ENCODE results near the gene BARX1. TPM values are rescaled to one million over a fixed set of nuclear protein-coding genes. Genes with fewer than 3 reads are reported as not detected.
A peak's percentile ranks its signal among the peaks of the same experiment; 100 is the strongest.

BARX1 gene
- total RNA-seq, 1 donor from 2014 or later: not detected

GRCh38 chr9:93969328-93969661 is 14.1 kb upstream of the BARX1 start:
- FAIRE-seq: no peak
- no peak for TF ChIP-seq CTCF (IDR thresholded peaks at IDR 0.05; ENCODE audit: insufficient read depth, low read length, severe bottlenecking)
- no peaks in the 10 kb centered on the region for H3K36me3 ChIP-seq (ENCODE audit: control insufficient read depth, insufficient read depth, low read length)
- no peaks in the 10 kb centered on the region for H3K27me3 ChIP-seq (ENCODE audit: control insufficient read depth, insufficient read depth, low read length)
- no peak overlapping the region for H3K4me3 ChIP-seq (ENCODE audit: low read depth, low read length)
- no peak for DNase-seq (ENCODE audit: low read depth)

- DNase-seq (ENCODE audit: low read depth) (no peak), FAIRE-seq (no peak)
Observed at GRCh38 chr9:93968451-93969327, 13.5 kb upstream of the BARX1 start.

GRCh38 chr9:93967020-93967803 is 12.1 kb upstream of the BARX1 start:
- FAIRE-seq (no peak), DNase-seq (ENCODE audit: low read depth) (no peak)
- Histone ChIP-seq H3K27me3 (ENCODE audit: control insufficient read depth, insufficient read depth, low read length) (no peaks in the 10 kb centered on the region), H3K4me3 (ENCODE audit: low read depth, low read length) (no peak overlapping the region), H3K36me3 (ENCODE audit: control insufficient read depth, insufficient read depth, low read length) (no peaks in the 10 kb centered on the region)
- TF ChIP-seq CTCF (IDR thresholded peaks at IDR 0.05; ENCODE audit: insufficient read depth, low read length, severe bottlenecking): no peak

More at GRCh38 chr9:93968451-93969327, 13.5 kb upstream of the BARX1 start:
- Histone ChIP-seq H3K27me3 (ENCODE audit: control insufficient read depth, insufficient read depth, low read length) (no peaks in the 10 kb centered on the region), H3K4me3 (ENCODE audit: low read depth, low read length) (no peak overlapping the region), H3K36me3 (ENCODE audit: control insufficient read depth, insufficient read depth, low read length) (no peaks in the 10 kb centered on the region)
- TF ChIP-seq CTCF (IDR thresholded peaks at IDR 0.05; ENCODE audit: insufficient read depth, low read length, severe bottlenecking): no peak

- FAIRE-seq: no peak
- peaks cover 6% of the 10 kb centered on the region for H3K27me3 ChIP-seq (ENCODE audit: control insufficient read depth, insufficient read depth, low read length)
Observed at GRCh38 chr9:93965830-93966577, 10.8 kb upstream of the BARX1 start.

GRCh38 chr9:93964685-93965084 is 9.5 kb upstream of the BARX1 start:
- no peak for TF ChIP-seq CTCF (IDR thresholded peaks at IDR 0.05; ENCODE audit: insufficient read depth, low read length, severe bottlenecking)
- FAIRE-seq (no peak), DNase-seq (ENCODE audit: low read depth) (no peak)
- Histone ChIP-seq H3K4me3 (ENCODE audit: low read depth, low read length) (no peak overlapping the region), H3K27me3 (ENCODE audit: control insufficient read depth, insufficient read depth, low read length) (peaks cover 19% of the 10 kb centered on the region), H3K36me3 (ENCODE audit: control insufficient read depth, insufficient read depth, low read length) (no peaks in the 10 kb centered on the region)

More at GRCh38 chr9:93965830-93966577, 10.8 kb upstream of the BARX1 start:
- TF ChIP-seq CTCF (IDR thresholded peaks at IDR 0.05; ENCODE audit: insufficient read depth, low read length, severe bottlenecking): peak; percentile 45
- Histone ChIP-seq H3K36me3 (ENCODE audit: control insufficient read depth, insufficient read depth, low read length) (no peaks in the 10 kb centered on the region), H3K4me3 (ENCODE audit: low read depth, low read length) (no peak overlapping the region)
- no peak for DNase-seq (ENCODE audit: low read depth)

Measured in bronchial epithelial cell (primary cell).